ENCODE results near the gene EFNA1.

- TF ChIP-seq POLR2A (IDR thresholded peaks at IDR 0.05; ENCODE audit: low read length), result no peak
- no peak for TF ChIP-seq GATA1 (IDR thresholded peaks at IDR 0.05; ENCODE audit: low read depth, low read length)
Observed at GRCh38 chr1:155092641-155093040, 35.0 kb upstream of the EFNA1 start.

All from erythroblast (primary cell).